B cell (primary cell): ENCODE measurements around the gene TNIK. TPM values are rescaled to one million over a fixed set of nuclear protein-coding genes. Genes with fewer than 3 reads are reported as not detected.
A peak's percentile ranks its signal among the peaks of the same experiment; 100 is the strongest.

ENCODE experiments used
- ATAC-seq: fragments of 200-7000 bp; cut with Tn5 transposase; one replicate; pipeline ENCODE4 v1.10.0; 2021; ENCODE audit warnings: low read depth, mild to moderate bottlenecking, moderate number of reproducible peaks, moderate library complexity
- CTCF ChIA-PET: fragments of 350-600 bp; sonication (Branson Sonifier 250); formaldehyde crosslinking; loops from one replicate; lab custom pipeline; 2021; ENCODE audit warnings: antibody characterized with exemption, inconsistent platforms; lab: Charles Lee
- POLR2A ChIA-PET: fragments of 350-600 bp; sonication (Branson Sonifier 250); formaldehyde crosslinking; loops from one replicate; lab custom pipeline; 2021; ENCODE audit warnings: antibody characterized with exemption; lab: Charles Lee
- DNase-seq: peaks from one replicate; pipeline ENCODE4 v3.0.0; 2013
- H2AFZ ChIP-seq: 2 replicates; pipeline ENCODE4 v1.6.1; 2012; ENCODE audit warnings: mild to moderate bottlenecking, low read depth, low read length; ENCODE audit not compliant: insufficient read depth, poor library complexity, severe bottlenecking
- H3K27ac ChIP-seq, 2 donors: 1 replicate in 1 of 2; 2 replicates in 1 of 2; pipeline ENCODE4 v1.5.1; 2012 to 2013; ENCODE audit warnings: low read length in 2 of 2, mild to moderate bottlenecking in 2 of 2, moderate library complexity in 1 of 2
- H3K27me3 ChIP-seq, 4 experiments: fragments of 200-600 bp in 1 of 4; sonication (generic) in 1 of 4; replicated peaks in 1 of 4; 1 replicate in 2 of 4; 2 replicates in 2 of 4; pipeline versions ENCODE4 v1.6.1 to v1.7.0; 2013 to 2016; ENCODE audit warnings: low read length in 3 of 4, mild to moderate bottlenecking in 2 of 4, mixed read lengths in 1 of 4, moderate library complexity in 1 of 4; ENCODE audit not compliant: insufficient read depth in 4 of 4, control insufficient read depth in 3 of 4; ENCODE audit errors: control extremely low read depth in 1 of 4
- H3K36me3 ChIP-seq, 2 experiments: replicated peaks in 1 of 2; 1 replicate in 1 of 2; 2 replicates in 1 of 2; pipeline versions ENCODE4 v1.6.1 to v1.7.1; 2013; ENCODE audit warnings: low read length in 1 of 2; ENCODE audit not compliant: insufficient read depth in 2 of 2, control insufficient read depth in 1 of 2; ENCODE audit errors: control extremely low read depth in 1 of 2, extremely low read depth in 1 of 2
- H3K4me1 ChIP-seq, 2 donors: fragments of 200-600 bp in 1 of 2; sonication (generic) in 1 of 2; 1 replicate in 1 of 2; 2 replicates in 1 of 2; pipeline versions ENCODE4 v1.5.1 to v1.6.1; 2013 to 2017; ENCODE audit warnings: low read length in 2 of 2; ENCODE audit not compliant: control insufficient read depth in 2 of 2, insufficient read depth in 2 of 2
- H3K4me2 ChIP-seq: replicated peaks from 2 replicates; pipeline ENCODE3; 2012; ENCODE audit warnings: mild to moderate bottlenecking, low read depth, low read length; ENCODE audit not compliant: poor library complexity, severe bottlenecking
- H3K4me3 ChIP-seq, 5 experiments: fragments of 200-600 bp in 1 of 5; sonication (generic) in 1 of 5; 1 replicate in 3 of 5; 2 replicates in 2 of 5; pipeline versions ENCODE4 v1.5.1 to v1.7.0; 2011 to 2016; ENCODE audit warnings: low read length in 4 of 5, mild to moderate bottlenecking in 4 of 5, low read depth in 2 of 5, control low read depth in 1 of 5, moderate library complexity in 1 of 5; ENCODE audit not compliant: insufficient read depth in 1 of 5; ENCODE audit errors: control extremely low read depth in 1 of 5, extremely low read depth in 1 of 5
- H3K79me2 ChIP-seq: fragments of 200-600 bp; sonication (generic); one replicate; pipeline ENCODE4 v1.6.0; 2016; ENCODE audit warnings: low read length; ENCODE audit not compliant: control insufficient read depth, insufficient read depth
- H3K9ac ChIP-seq: fragments of 200-600 bp; sonication (generic); 2 replicates; pipeline ENCODE4 v1.6.1; 2017; ENCODE audit warnings: mild to moderate bottlenecking, low read length, moderate library complexity
- H3K9me3 ChIP-seq, 3 donors: one replicate each; pipeline versions ENCODE4 v1.6.1 to v1.7.1; 2013; ENCODE audit warnings: low read length in 2 of 3; ENCODE audit not compliant: control insufficient read depth in 2 of 3, insufficient read depth in 1 of 3; ENCODE audit errors: control extremely low read depth in 1 of 3
- H4K20me1 ChIP-seq: 2 replicates; pipeline ENCODE4 v1.6.0; 2012; ENCODE audit warnings: mild to moderate bottlenecking, low read length; ENCODE audit not compliant: insufficient read depth, control insufficient read depth, poor library complexity, severe bottlenecking
- H3K27ac Mint-ChIP-seq: one replicate; pipeline ENCODE4 v1.8.0; 2021; ENCODE audit warnings: mixed read lengths
- H3K27me3 Mint-ChIP-seq: one replicate; pipeline ENCODE4 v1.8.0; 2021; ENCODE audit warnings: mixed read lengths
- H3K4me1 Mint-ChIP-seq: one replicate; pipeline ENCODE4 v1.8.0; 2021; ENCODE audit warnings: mixed read lengths
- H3K4me3 Mint-ChIP-seq: one replicate; pipeline ENCODE4 v1.8.0; 2021; ENCODE audit warnings: mixed read lengths
- H3K9me3 Mint-ChIP-seq: one replicate; pipeline ENCODE4 v1.8.0; 2022; ENCODE audit warnings: mixed read lengths; ENCODE audit not compliant: insufficient read depth
- EZH2 ChIP-seq: IDR thresholded peaks from 2 replicates; pipeline ENCODE4 v1.6.1; 2012; ENCODE audit warnings: borderline replicate concordance, low read depth, mild to moderate bottlenecking, moderate library complexity, low read length; ENCODE audit not compliant: insufficient read depth, poor library complexity, severe bottlenecking
- WGBS: methylation state at CpG from one replicate; pipeline ENCODE4 v1.1.5; 2013; ENCODE audit warnings: missing lambda C conversion rate; ENCODE audit not compliant: insufficient coverage; 5-methylcytosine and 5-hydroxymethylcytosine counted together
- intact Hi-C: fragments of 100-400 bp; cut with micrococcal nuclease; formaldehyde crosslinking; loops from one replicate; pipeline ENCODE4 v1.10.0; 2022
- polyA plus RNA-seq: library from polyadenylated mRNA; depleted of rRNA; stranded (reverse); fragments of >200 nt; gene quantifications from 2 replicates; pipeline ENCODE4 v1.2.3, GENCODE V29; 2012
- total RNA-seq, 2 donors: library from RNA; stranded (reverse); fragments of 120-200 nt in 1 of 2; gene quantifications; 1 replicate in 1 of 2; 2 replicates in 1 of 2; pipeline versions ENCODE4 v1.2.3 to v1.2.4, GENCODE V29; 2013 to 2022
- TF ChIP-seq, protein P1 (sequence below): fragments of 200-600 bp; IDR thresholded peaks from one replicate; pipeline ENCODE4 v1.8.0; 2022; ENCODE audit warnings: antibody characterized with exemption, mild to moderate bottlenecking

The TNIK gene
- total and polyA plus RNA-seq, 2 donors (not counting 1 experiment from before 2014, with no cell fraction given) = 0.66 to 7.7 TPM

DNA sequence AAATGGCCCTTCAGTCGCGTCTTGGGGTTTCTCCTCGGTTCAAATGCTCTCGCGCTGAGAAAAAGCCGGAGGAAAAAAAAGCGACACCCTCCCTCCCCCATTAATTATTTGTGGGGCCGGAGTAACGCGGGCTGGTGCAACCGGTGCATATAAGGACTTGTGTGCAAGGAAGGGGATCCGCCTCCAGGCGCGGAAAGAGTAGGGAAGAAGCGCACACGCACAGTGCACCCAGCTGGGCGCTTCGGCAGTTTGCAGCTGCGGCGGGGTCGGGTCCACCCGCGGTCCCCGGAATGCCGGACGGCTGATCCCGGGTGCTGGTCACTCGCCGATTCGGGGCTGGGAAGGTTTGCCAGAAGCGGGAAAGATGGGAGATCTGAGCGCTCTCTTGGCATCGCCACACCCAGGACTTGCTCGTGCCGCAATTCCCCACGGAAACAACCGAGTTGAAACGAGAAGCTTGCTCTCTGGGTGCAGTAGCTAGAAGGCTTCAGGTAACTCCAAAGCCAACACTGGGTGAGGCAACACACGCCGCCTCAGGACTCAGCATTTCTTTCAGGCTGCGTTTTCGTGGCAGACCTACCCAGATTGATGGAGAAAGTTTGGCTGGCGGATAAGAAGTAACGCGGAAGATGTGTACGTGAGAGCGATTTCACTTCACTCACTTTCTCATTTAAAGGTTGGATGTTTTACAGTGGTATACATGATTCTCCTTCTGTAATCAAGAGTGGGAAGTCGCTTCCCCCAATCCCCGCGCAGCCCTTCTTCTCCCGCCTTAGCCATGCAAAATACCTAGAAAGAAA lies 720 bp upstream of the TNIK start:
- H3K9me3 Mint-ChIP-seq = no peaks in the 10 kb centered on the region
- H4K20me1 ChIP-seq = no peaks in the 10 kb centered on the region
- peak overlapping the region; percentile 65 for H3K27ac Mint-ChIP-seq
- H3K4me1 ChIP-seq = peaks cover 26 to 27% of the 10 kb centered on the region in 2 donors
- ATAC-seq (peak; percentile 7), DNase-seq (no peak)
- peak overlapping the region; percentile 82 for H3K9ac ChIP-seq
- peaks cover 39% of the 10 kb centered on the region for H3K4me1 Mint-ChIP-seq
- CTCF ChIA-PET = interaction anchor here (1.0 to 1.8 kb wide), 4 partner anchors 30 to 1136 kb away, joined by 3 to 5 read pairs (median 4); no protein-coding TSS in a partner anchor
- H3K36me3 ChIP-seq = no peaks in the 10 kb centered on the region
- WGBS = under 1% methylated on average over 42 of the region's 51 CpGs
- H3K9me3 ChIP-seq = no peaks in the 10 kb centered on the region
- peak overlapping the region; percentile 90 for H3K4me3 Mint-ChIP-seq
- peak overlapping the region; percentile 95 for H3K4me2 ChIP-seq
- intact Hi-C loops = loop anchor here (5.0 kb wide), 2 partner anchors 549 to 1104 kb away; partner anchors contain the start of gene SKIL
- peak overlapping the region; percentile 78 for H2AFZ ChIP-seq
- POLR2A ChIA-PET = interaction anchor here (0.7 kb wide), 1 partner anchor 1284 kb away, joined by 3 read pairs; no protein-coding TSS in a partner anchor
- TF ChIP-seq, protein P1, sequence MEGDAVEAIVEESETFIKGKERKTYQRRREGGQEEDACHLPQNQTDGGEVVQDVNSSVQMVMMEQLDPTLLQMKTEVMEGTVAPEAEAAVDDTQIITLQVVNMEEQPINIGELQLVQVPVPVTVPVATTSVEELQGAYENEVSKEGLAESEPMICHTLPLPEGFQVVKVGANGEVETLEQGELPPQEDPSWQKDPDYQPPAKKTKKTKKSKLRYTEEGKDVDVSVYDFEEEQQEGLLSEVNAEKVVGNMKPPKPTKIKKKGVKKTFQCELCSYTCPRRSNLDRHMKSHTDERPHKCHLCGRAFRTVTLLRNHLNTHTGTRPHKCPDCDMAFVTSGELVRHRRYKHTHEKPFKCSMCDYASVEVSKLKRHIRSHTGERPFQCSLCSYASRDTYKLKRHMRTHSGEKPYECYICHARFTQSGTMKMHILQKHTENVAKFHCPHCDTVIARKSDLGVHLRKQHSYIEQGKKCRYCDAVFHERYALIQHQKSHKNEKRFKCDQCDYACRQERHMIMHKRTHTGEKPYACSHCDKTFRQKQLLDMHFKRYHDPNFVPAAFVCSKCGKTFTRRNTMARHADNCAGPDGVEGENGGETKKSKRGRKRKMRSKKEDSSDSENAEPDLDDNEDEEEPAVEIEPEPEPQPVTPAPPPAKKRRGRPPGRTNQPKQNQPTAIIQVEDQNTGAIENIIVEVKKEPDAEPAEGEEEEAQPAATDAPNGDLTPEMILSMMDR = peak; percentile 8
- no peak for TF ChIP-seq EZH2
- peaks cover 0 to 18% (median 4%) of the 10 kb centered on the region in 4 experiments for H3K27me3 ChIP-seq
- H3K27ac ChIP-seq = no peak overlapping the region
- no peaks in the 10 kb centered on the region for H3K79me2 ChIP-seq
- H3K4me3 ChIP-seq = peak overlapping the region; percentile 60 to 92 (median 80)
- peaks cover 21% of the 10 kb centered on the region for H3K27me3 Mint-ChIP-seq
